Measurements from ENCODE around the gene PEBP1. TPM values are rescaled to one million over a fixed set of nuclear protein-coding genes. Genes with fewer than 3 reads are reported as not detected.

Gene PEBP1
- polyA plus RNA-seq, 1 donor (not counting 4 experiments of a cell fraction or from before 2014, with no cell fraction given) = 197 TPM

DNA sequence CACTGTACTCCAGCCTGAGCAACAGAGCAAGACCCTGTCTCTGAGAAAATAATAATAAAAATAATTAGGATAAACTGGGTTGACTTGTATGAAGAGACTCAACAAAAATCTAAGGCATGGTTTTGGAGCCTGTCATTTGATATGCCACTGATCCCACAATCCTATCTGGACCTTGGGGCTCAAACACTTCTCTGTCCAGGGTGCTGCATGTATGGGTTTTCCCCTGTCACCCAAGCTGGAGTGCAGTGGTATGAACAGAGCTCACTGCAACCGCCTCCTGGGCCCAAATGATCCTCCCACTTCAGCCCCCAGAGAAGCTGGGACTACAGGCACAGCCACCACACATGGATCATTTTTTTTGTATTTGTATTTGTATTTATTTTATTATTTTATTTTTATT, 26.8 kb upstream of the PEBP1 start:
- H3K4me3 ChIP-seq (ENCODE audit: control insufficient read depth in 2 of 3, extremely low read depth in 1 of 3, insufficient read depth in 2 of 3, low read depth in 1 of 3, low read length in 3 of 3) = no peak overlapping the region
- no peaks in the 10 kb centered on the region for H3K27me3 ChIP-seq (ENCODE audit: control insufficient read depth, extremely low read depth, insufficient read depth, low read length)
- no peaks in the 10 kb centered on the region for H3K9me1 ChIP-seq (ENCODE audit: control insufficient read depth, extremely low read depth, insufficient read depth, low read length)
- peaks cover 4% of the 10 kb centered on the region for H3K4me1 ChIP-seq (ENCODE audit: control insufficient read depth, extremely low read depth, insufficient read depth, low read length)
- FAIRE-seq (no peak), DNase-seq (ENCODE audit: low read depth, low spot score) (no peak)
- H2AFZ ChIP-seq (ENCODE audit: control insufficient read depth, low read length) = no peak overlapping the region
- no peak overlapping the region for H3K9ac ChIP-seq (ENCODE audit: control insufficient read depth, extremely low read depth, insufficient read depth, low read length)
- H3K36me3 ChIP-seq (ENCODE audit: control insufficient read depth in 2 of 2, extremely low read depth in 1 of 2, insufficient read depth in 2 of 2, low read length in 2 of 2) = no peaks in the 10 kb centered on the region
- no peaks in the 10 kb centered on the region for H3K79me2 ChIP-seq (ENCODE audit: control insufficient read depth, insufficient read depth, low read length)
- no peak overlapping the region for H3K27ac ChIP-seq (ENCODE audit: control insufficient read depth, insufficient read depth, low read length)
- H3K9me3 ChIP-seq (ENCODE audit: control insufficient read depth, low read depth, low read length) = no peaks in the 10 kb centered on the region
- TF ChIP-seq, protein P1, sequence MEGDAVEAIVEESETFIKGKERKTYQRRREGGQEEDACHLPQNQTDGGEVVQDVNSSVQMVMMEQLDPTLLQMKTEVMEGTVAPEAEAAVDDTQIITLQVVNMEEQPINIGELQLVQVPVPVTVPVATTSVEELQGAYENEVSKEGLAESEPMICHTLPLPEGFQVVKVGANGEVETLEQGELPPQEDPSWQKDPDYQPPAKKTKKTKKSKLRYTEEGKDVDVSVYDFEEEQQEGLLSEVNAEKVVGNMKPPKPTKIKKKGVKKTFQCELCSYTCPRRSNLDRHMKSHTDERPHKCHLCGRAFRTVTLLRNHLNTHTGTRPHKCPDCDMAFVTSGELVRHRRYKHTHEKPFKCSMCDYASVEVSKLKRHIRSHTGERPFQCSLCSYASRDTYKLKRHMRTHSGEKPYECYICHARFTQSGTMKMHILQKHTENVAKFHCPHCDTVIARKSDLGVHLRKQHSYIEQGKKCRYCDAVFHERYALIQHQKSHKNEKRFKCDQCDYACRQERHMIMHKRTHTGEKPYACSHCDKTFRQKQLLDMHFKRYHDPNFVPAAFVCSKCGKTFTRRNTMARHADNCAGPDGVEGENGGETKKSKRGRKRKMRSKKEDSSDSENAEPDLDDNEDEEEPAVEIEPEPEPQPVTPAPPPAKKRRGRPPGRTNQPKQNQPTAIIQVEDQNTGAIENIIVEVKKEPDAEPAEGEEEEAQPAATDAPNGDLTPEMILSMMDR (optimal IDR thresholded peaks at IDR 0.05 in 1 of 3, IDR thresholded peaks at IDR 0.05 in 1 of 3, conservative IDR thresholded peaks at IDR 0.05 in 1 of 3; ENCODE audit: extremely low read depth in 1 of 3, insufficient read depth in 2 of 3, low read length in 3 of 3) = no peak
- TF ChIP-seq EZH2 (IDR thresholded peaks at IDR 0.05; ENCODE audit: low read length) = no peak
- H3K4me2 ChIP-seq (ENCODE audit: control insufficient read depth, extremely low read depth, insufficient read depth, low read depth, low read length) = no peak overlapping the region
- dilution Hi-C loops (cut with MboI; ENCODE audit: extremely low pct_ligation_motif_present, low sequenced_read_pairs) = no loop called here
- no peaks in the 10 kb centered on the region for H4K20me1 ChIP-seq (ENCODE audit: control insufficient read depth, extremely low read depth, insufficient read depth, low read length)

DNA sequence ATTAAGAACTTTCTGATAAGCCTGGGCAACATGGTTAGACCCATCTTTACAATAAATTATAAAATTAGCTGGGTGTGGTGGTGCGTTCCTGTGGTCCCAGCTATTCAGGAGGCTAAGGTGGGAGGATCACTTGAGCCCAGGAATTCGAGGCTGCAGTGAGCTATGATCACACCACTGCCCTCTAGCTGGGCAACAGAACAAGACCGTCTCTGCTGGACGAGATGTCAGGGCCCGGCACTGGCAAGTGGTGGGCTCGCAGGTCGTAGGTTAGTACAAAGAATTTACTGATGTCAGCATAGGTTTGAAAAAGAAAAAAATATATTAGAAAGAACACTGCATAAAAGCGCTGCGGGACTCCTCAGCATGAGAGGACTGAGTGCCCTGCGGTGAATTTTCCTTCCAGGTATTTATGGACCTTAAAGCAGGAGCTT, 16.5 kb upstream of the PEBP1 start:
- Histone ChIP-seq H3K9ac (ENCODE audit: control insufficient read depth, extremely low read depth, insufficient read depth, low read length) (no peak overlapping the region), H3K27ac (ENCODE audit: control insufficient read depth, insufficient read depth, low read length) (no peak overlapping the region), H3K4me2 (ENCODE audit: control insufficient read depth, extremely low read depth, insufficient read depth, low read depth, low read length) (no peak overlapping the region), H3K79me2 (ENCODE audit: control insufficient read depth, insufficient read depth, low read length) (no peaks in the 10 kb centered on the region), H2AFZ (ENCODE audit: control insufficient read depth, low read length) (no peak overlapping the region), H3K9me3 (ENCODE audit: control insufficient read depth, low read depth, low read length) (no peaks in the 10 kb centered on the region), H3K27me3 (ENCODE audit: control insufficient read depth, extremely low read depth, insufficient read depth, low read length) (no peaks in the 10 kb centered on the region), H4K20me1 (ENCODE audit: control insufficient read depth, extremely low read depth, insufficient read depth, low read length) (no peaks in the 10 kb centered on the region), H3K9me1 (ENCODE audit: control insufficient read depth, extremely low read depth, insufficient read depth, low read length) (no peaks in the 10 kb centered on the region), H3K4me3 (ENCODE audit: control insufficient read depth in 2 of 3, extremely low read depth in 1 of 3, insufficient read depth in 2 of 3, low read depth in 1 of 3, low read length in 3 of 3) (no peak overlapping the region), H3K36me3 (ENCODE audit: control insufficient read depth in 2 of 2, extremely low read depth in 1 of 2, insufficient read depth in 2 of 2, low read length in 2 of 2) (no peaks in the 10 kb centered on the region), H3K4me1 (ENCODE audit: control insufficient read depth, extremely low read depth, insufficient read depth, low read length) (peaks cover 5% of the 10 kb centered on the region)
- no peak for DNase-seq (ENCODE audit: low read depth, low spot score)
- dilution Hi-C loops (cut with MboI; ENCODE audit: extremely low pct_ligation_motif_present, low sequenced_read_pairs) = no loop called here
- no peak for FAIRE-seq
- TF ChIP-seq EZH2 (IDR thresholded peaks at IDR 0.05; ENCODE audit: low read length) = no peak
- TF ChIP-seq, protein P1 (optimal IDR thresholded peaks at IDR 0.05 in 1 of 3, IDR thresholded peaks at IDR 0.05 in 1 of 3, conservative IDR thresholded peaks at IDR 0.05 in 1 of 3; ENCODE audit: extremely low read depth in 1 of 3, insufficient read depth in 2 of 3, low read length in 3 of 3) = peak in 1 of 3 experiments; percentile 3

Data from keratinocyte (primary cell).